Measurements from ENCODE around the gene UQCRQ. TPM values are rescaled to one million over a fixed set of nuclear protein-coding genes. Genes with fewer than 3 reads are reported as not detected.
A peak's percentile ranks its signal among the peaks of the same experiment; 100 is the strongest.

Gene UQCRQ
- total and polyA plus RNA-seq, 2 donors (not counting 3 experiments of a cell fraction or from before 2014, with no cell fraction given), result 246 to 390 TPM

DNA sequence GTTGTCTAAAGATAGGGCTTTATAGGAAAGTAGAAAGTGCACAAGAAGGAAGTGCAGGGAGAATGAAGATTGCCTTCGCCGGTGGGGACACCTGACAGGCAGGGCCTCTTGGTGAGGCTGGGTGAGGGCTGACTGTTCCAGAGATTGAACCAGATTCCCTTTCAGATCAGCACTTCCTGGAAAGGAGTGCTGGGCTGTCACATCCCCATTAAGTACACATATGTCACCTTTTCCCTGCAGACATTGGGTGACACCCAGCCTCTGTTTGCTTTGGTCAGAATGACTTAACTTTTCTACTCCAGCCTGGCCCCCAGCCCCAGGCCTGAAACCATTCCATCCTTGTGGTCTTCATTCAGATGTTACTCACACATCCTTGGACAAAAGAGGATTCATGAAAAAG lies 28.6 kb upstream of the UQCRQ start:
- no peaks in the 10 kb centered on the region for H3K27me3 ChIP-seq (ENCODE audit: control insufficient read depth in 2 of 2, insufficient read depth in 2 of 2, low read length in 2 of 2)
- no TSS peak for BruUV-seq (replicated peaks)
- no peak for DNase-seq (ENCODE audit: low read depth, low spot score)
- no peak for FAIRE-seq
- POLR2A ChIA-PET, result no interaction called here
- CTCF ChIA-PET, result interaction anchor here (0.8 kb wide), 1 partner anchor 24 kb away, joined by 3 read pairs; no protein-coding TSS in a partner anchor
- H3K4me1 ChIP-seq (ENCODE audit: control insufficient read depth, extremely low read depth, insufficient read depth, low read length), result peaks cover 22% of the 10 kb centered on the region
- dilution Hi-C loops (cut with MboI; ENCODE audit: extremely low pct_ligation_motif_present, low sequenced_read_pairs), result no loop called here
- intact Hi-C loops (cut with micrococcal nuclease), result no loop called here
- H3K9me1 ChIP-seq (replicated peaks; ENCODE audit: control insufficient read depth, extremely low read depth, insufficient read depth, low read length), result no peaks in the 10 kb centered on the region
- H3K9me3 ChIP-seq (replicated peaks; ENCODE audit: control insufficient read depth, insufficient read depth, low read length), result no peaks in the 10 kb centered on the region
- no peak overlapping the region for H3K4me3 ChIP-seq (replicated peaks in 1 of 3; ENCODE audit: insufficient read depth in 1 of 3, low read depth in 1 of 3, low read length in 3 of 3)
- H3K4me2 ChIP-seq (ENCODE audit: insufficient read depth, low read length), result no peak overlapping the region
- no peak overlapping the region for H3K9ac ChIP-seq (replicated peaks; ENCODE audit: extremely low read depth, insufficient read depth, low read length)
- H4K20me1 ChIP-seq (replicated peaks; ENCODE audit: control insufficient read depth, extremely low read depth, insufficient read depth, low read length), result no peaks in the 10 kb centered on the region
- H2AFZ ChIP-seq (ENCODE audit: low read depth, low read length), result no peak overlapping the region
- H3K79me2 ChIP-seq (ENCODE audit: control insufficient read depth, insufficient read depth, low read length), result no peaks in the 10 kb centered on the region
- H3K36me3 ChIP-seq (ENCODE audit: control insufficient read depth in 2 of 2, extremely low read depth in 1 of 2, insufficient read depth in 2 of 2, low read length in 2 of 2), result no peaks in the 10 kb centered on the region
- TF ChIP-seq, protein P1, sequence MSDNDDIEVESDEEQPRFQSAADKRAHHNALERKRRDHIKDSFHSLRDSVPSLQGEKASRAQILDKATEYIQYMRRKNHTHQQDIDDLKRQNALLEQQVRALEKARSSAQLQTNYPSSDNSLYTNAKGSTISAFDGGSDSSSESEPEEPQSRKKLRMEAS (IDR thresholded peaks at IDR 0.05; ENCODE audit: insufficient read depth, insufficient read length), result no peak
- no peak overlapping the region for H3K27ac ChIP-seq (ENCODE audit: insufficient read depth, low read depth, low read length)

- POLR2A ChIA-PET, result no interaction called here
- no peak for TF ChIP-seq FOS (IDR thresholded peaks at IDR 0.05; ENCODE audit: borderline replicate concordance, insufficient read depth, low read length)
- TF ChIP-seq MYC (IDR thresholded peaks at IDR 0.05; ENCODE audit: low read depth, low read length), result no peak
- no peak for TF ChIP-seq EZH2 (IDR thresholded peaks at IDR 0.05; ENCODE audit: borderline replicate concordance, low read depth, low read length, severe bottlenecking)
- TF ChIP-seq, protein P1 (IDR thresholded peaks at IDR 0.05; ENCODE audit: insufficient read depth, insufficient read length), result no peak
- no peak for TF ChIP-seq JUN (IDR thresholded peaks at IDR 0.05; ENCODE audit: borderline replicate concordance, insufficient read depth, insufficient read length, low read depth)
- TF ChIP-seq POLR2AphosphoS5 (IDR thresholded peaks at IDR 0.05; ENCODE audit: insufficient read depth, low read depth, low read length), result no peak
- no peak for TF ChIP-seq CTCF (IDR thresholded peaks at IDR 0.05; ENCODE audit: extremely low read depth in 1 of 2, insufficient read depth in 1 of 2, low read depth in 1 of 2, low read length in 2 of 2)
- no peak for TF ChIP-seq GATA2 (IDR thresholded peaks at IDR 0.05; ENCODE audit: insufficient read depth, insufficient read length, low read depth, low read length)
- TF ChIP-seq POLR2A (IDR thresholded peaks at IDR 0.05; ENCODE audit: low read depth, low read length), result no peak
- Histone ChIP-seq H3K9ac (replicated peaks; ENCODE audit: extremely low read depth, insufficient read depth, low read length) (no peak overlapping the region), H3K4me1 (ENCODE audit: control insufficient read depth, extremely low read depth, insufficient read depth, low read length) (peaks cover 22% of the 10 kb centered on the region), H3K36me3 (ENCODE audit: control insufficient read depth in 2 of 2, extremely low read depth in 1 of 2, insufficient read depth in 2 of 2, low read length in 2 of 2) (no peaks in the 10 kb centered on the region), H3K79me2 (ENCODE audit: control insufficient read depth, insufficient read depth, low read length) (no peaks in the 10 kb centered on the region), H3K9me1 (replicated peaks; ENCODE audit: control insufficient read depth, extremely low read depth, insufficient read depth, low read length) (no peaks in the 10 kb centered on the region), H3K4me2 (ENCODE audit: insufficient read depth, low read length) (no peak overlapping the region), H3K4me3 (replicated peaks in 1 of 3; ENCODE audit: insufficient read depth in 1 of 3, low read depth in 1 of 3, low read length in 3 of 3) (no peak overlapping the region), H3K27me3 (ENCODE audit: control insufficient read depth in 2 of 2, insufficient read depth in 2 of 2, low read length in 2 of 2) (no peaks in the 10 kb centered on the region), H2AFZ (ENCODE audit: low read depth, low read length) (no peak overlapping the region), H4K20me1 (replicated peaks; ENCODE audit: control insufficient read depth, extremely low read depth, insufficient read depth, low read length) (no peaks in the 10 kb centered on the region), H3K27ac (ENCODE audit: insufficient read depth, low read depth, low read length) (peak overlapping the region; percentile 76), H3K9me3 (replicated peaks; ENCODE audit: control insufficient read depth, insufficient read depth, low read length) (no peaks in the 10 kb centered on the region)
- DNase-seq (ENCODE audit: low read depth, low spot score) (no peak), FAIRE-seq (no peak)
- dilution Hi-C loops (cut with MboI; ENCODE audit: extremely low pct_ligation_motif_present, low sequenced_read_pairs) (no loop called here), intact Hi-C loops (cut with micrococcal nuclease) (loop anchor here (1.0 kb wide), 1 partner anchor 8 kb away; the partner anchor contains the start of gene SHROOM1)
- CTCF ChIA-PET, result interaction anchor here (0.8 to 2.1 kb wide), 4 partner anchors 19 to 45 kb away, joined by 3 to 10 read pairs (median 8); no protein-coding TSS in a partner anchor
- BruUV-seq (replicated peaks), result no TSS peak
Measured at GRCh38 chr5:132838516-132839282, 27.7 kb upstream of the UQCRQ start.
